HEK293 (cell line): ENCODE data around the gene HPX.

Experiments used
- CTCF ChIA-PET: fragments of 350-600 bp; formaldehyde crosslinking; extraction: SDS; loops from one replicate; lab custom pipeline; 2021; ENCODE audit warnings: antibody characterized with exemption; lab: Yijun Ruan, JAX
- POLR2A ChIA-PET: fragments of 300-600 bp; formaldehyde crosslinking; extraction: SDS; loops from one replicate; lab custom pipeline; 2020; ENCODE audit warnings: antibody characterized with exemption, inconsistent platforms; lab: Yijun Ruan, JAX
- H3K27ac ChIP-seq: fragments of 200-500 bp; sonication (Bioruptor generic); 2 replicates; pipeline ENCODE4 v1.5.1; 2014; ENCODE audit warnings: low read depth, low read length, control low read depth, inconsistent platforms; ENCODE audit errors: extremely low read depth
- H3K36me3 ChIP-seq, 2 experiments: fragments of 200-500 bp in 1 of 2; sonication (Bioruptor generic) in 1 of 2; 1 replicate in 1 of 2; 2 replicates in 1 of 2; pipeline ENCODE4 v1.5.1; 2014 to 2017; ENCODE audit warnings: inconsistent platforms in 2 of 2, low read length in 2 of 2; ENCODE audit not compliant: control insufficient read depth in 2 of 2, insufficient read depth in 1 of 2
- H3K4me1 ChIP-seq: fragments of 200-500 bp; sonication (Bioruptor generic); 2 replicates; pipeline ENCODE4 v1.5.1; 2014; ENCODE audit warnings: mild to moderate bottlenecking, low read length, inconsistent platforms; ENCODE audit not compliant: control insufficient read depth, insufficient read depth
- H3K4me3 ChIP-seq: 2 replicates; pipeline ENCODE4 v1.5.1; 2011; ENCODE audit warnings: low read depth, mild to moderate bottlenecking, control low read depth, low read length, moderate library complexity
- H3K9me3 ChIP-seq: fragments of 200-500 bp; sonication (Bioruptor generic); 2 replicates; pipeline ENCODE4 v1.5.1; 2014; ENCODE audit warnings: low read depth, low read length, inconsistent platforms; ENCODE audit not compliant: control insufficient read depth, insufficient read depth
- ATF2 ChIP-seq: fragments of 450-650 bp; formaldehyde crosslinking; IDR thresholded peaks from 2 replicates; pipeline ENCODE4 v1.5.1; 2016; ENCODE audit warnings: missing biosample characterization, missing genetic modification characterization, low read depth
- GLIS2 ChIP-seq: fragments of 450-650 bp; formaldehyde crosslinking; IDR thresholded peaks from 2 replicates; pipeline ENCODE4 v1.5.1; 2016; ENCODE audit warnings: missing biosample characterization, missing genetic modification characterization
- SALL2 ChIP-seq: fragments of 450-650 bp; formaldehyde crosslinking; IDR thresholded peaks from 2 replicates; pipeline ENCODE4 v1.5.0; 2017; ENCODE audit warnings: missing biosample characterization, mild to moderate bottlenecking, missing genetic modification characterization, borderline replicate concordance
- SP2 ChIP-seq: fragments of 450-650 bp; formaldehyde crosslinking; IDR thresholded peaks from 2 replicates; pipeline ENCODE4 v1.5.1; 2016; ENCODE audit warnings: missing biosample characterization, missing genetic modification characterization
- ZFHX2 ChIP-seq: fragments of 450-650 bp; formaldehyde crosslinking; conservative IDR thresholded peaks from 2 replicates; pipeline ENCODE4 v1.5.1; 2016; ENCODE audit warnings: missing biosample characterization, missing genetic modification characterization
- ZNF280C ChIP-seq: fragments of 450-650 bp; formaldehyde crosslinking; IDR thresholded peaks from 2 replicates; pipeline ENCODE4 v1.5.1; 2016; ENCODE audit warnings: missing biosample characterization, missing genetic modification characterization
- ZNF394 ChIP-seq: fragments of 450-650 bp; formaldehyde crosslinking; IDR thresholded peaks from 2 replicates; pipeline ENCODE4 v1.5.1; 2016; ENCODE audit warnings: missing biosample characterization, missing genetic modification characterization, mild to moderate bottlenecking, moderate library complexity, borderline replicate concordance
- ZNF416 ChIP-seq: fragments of 450-650 bp; formaldehyde crosslinking; IDR thresholded peaks from 2 replicates; pipeline ENCODE4 v1.5.1; 2016; ENCODE audit warnings: missing biosample characterization, missing genetic modification characterization
- ZNF423 ChIP-seq: fragments of 450-650 bp; formaldehyde crosslinking; IDR thresholded peaks from 2 replicates; pipeline ENCODE4 v1.5.1; 2016; ENCODE audit warnings: missing biosample characterization, missing genetic modification characterization
- ZNF529 ChIP-seq: fragments of 450-650 bp; formaldehyde crosslinking; IDR thresholded peaks from 2 replicates; pipeline ENCODE4 v1.5.1; 2017; ENCODE audit warnings: missing genetic modification characterization, missing biosample characterization; ENCODE audit not compliant: insufficient replicate concordance
- ZNF544 ChIP-seq: fragments of 450-650 bp; formaldehyde crosslinking; IDR thresholded peaks from 2 replicates; pipeline ENCODE4 v1.5.0; 2017; ENCODE audit warnings: missing biosample characterization, missing genetic modification characterization
- ZNF560 ChIP-seq: fragments of 450-650 bp; formaldehyde crosslinking; IDR thresholded peaks from 2 replicates; pipeline ENCODE4 v1.5.1; 2017; ENCODE audit warnings: missing biosample characterization, missing genetic modification characterization, borderline replicate concordance
- ZNF623 ChIP-seq: fragments of 450-650 bp; formaldehyde crosslinking; IDR thresholded peaks from 2 replicates; pipeline ENCODE4 v1.5.1; 2016; ENCODE audit warnings: missing biosample characterization, missing genetic modification characterization
- ZSCAN23 ChIP-seq: fragments of 450-650 bp; formaldehyde crosslinking; IDR thresholded peaks from 2 replicates; pipeline ENCODE4 v1.5.1; 2016; ENCODE audit warnings: missing biosample characterization, missing genetic modification characterization
- TF ChIP-seq, protein P1 (sequence below): fragments of 450-650 bp; formaldehyde crosslinking; IDR thresholded peaks from 2 replicates; pipeline ENCODE4 v1.5.1; 2016; ENCODE audit warnings: missing biosample characterization, missing genetic modification characterization
- TF ChIP-seq, protein P2 (sequence below): fragments of 450-650 bp; formaldehyde crosslinking; IDR thresholded peaks from 2 replicates; pipeline ENCODE4 v1.5.1; 2016; ENCODE audit warnings: missing biosample characterization, missing genetic modification characterization

Gene HPX

DNA sequence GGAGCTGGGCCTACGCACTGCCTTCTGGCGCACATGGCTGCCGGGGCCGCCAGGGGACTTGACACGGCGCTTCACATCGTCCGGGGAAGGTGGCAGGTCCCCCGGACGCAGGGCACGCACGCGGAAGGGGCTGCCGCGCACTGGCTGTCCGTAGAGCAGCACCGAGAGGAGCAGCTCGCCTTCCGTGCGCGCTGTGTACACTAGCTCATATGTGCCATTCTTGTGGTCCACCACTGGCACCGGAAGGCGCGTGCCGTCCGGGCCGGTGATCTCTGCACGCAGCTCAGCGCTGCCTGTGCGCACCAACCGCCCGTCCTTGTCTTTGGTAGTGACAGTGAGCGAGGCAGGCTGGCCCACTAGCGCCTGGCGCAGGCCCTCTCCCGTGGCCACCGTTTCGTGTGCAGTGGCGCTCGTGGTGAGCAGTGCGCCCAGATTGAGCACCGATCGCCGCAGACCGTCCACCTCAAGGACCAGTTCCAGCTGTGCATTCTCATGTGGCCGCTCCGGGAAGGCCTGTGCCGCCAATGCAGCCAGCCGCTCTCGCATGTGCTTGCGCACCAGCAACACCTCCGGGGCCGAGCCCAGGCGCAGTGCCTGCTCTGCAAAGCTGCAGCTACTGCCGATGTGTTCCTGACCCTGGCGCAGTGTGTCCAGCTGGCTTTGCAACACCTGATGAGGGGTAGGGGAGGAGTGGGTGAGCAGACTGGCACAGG, 15.7 kb upstream of the HPX start:
- Histone ChIP-seq H3K27ac (no peak overlapping the region), H3K9me3 (no peaks in the 10 kb centered on the region), H3K4me3 (no peak overlapping the region), H3K36me3 (peaks cover 6 to 90% of the 10 kb centered on the region in 2 experiments; a peak in 1 of 3 replicates), H3K4me1 (no peaks in the 10 kb centered on the region)
- ChIA-PET POLR2A (interaction anchor here (1.2 kb wide), 1 partner anchor 13 kb away, joined by 7 read pairs; no protein-coding TSS in a partner anchor), CTCF (interaction anchor here (0.5 to 3.3 kb wide), 3 partner anchors 12 to 182 kb away, joined by 3 to 23 read pairs (median 8); no protein-coding TSS in a partner anchor)
- no peak for TF ChIP-seq ZNF544 (tag by site-specific recombination)
- TF ChIP-seq ZNF623 (tag by site-specific recombination): no peak
- no peak for TF ChIP-seq GLIS2 (tag by site-specific recombination)
- TF ChIP-seq ATF2: no peak
- no peak for TF ChIP-seq ZSCAN23 (tag by site-specific recombination)
- no peak for TF ChIP-seq ZNF423 (tag by site-specific recombination)
- TF ChIP-seq ZFHX2: no peak
- TF ChIP-seq, protein P1, sequence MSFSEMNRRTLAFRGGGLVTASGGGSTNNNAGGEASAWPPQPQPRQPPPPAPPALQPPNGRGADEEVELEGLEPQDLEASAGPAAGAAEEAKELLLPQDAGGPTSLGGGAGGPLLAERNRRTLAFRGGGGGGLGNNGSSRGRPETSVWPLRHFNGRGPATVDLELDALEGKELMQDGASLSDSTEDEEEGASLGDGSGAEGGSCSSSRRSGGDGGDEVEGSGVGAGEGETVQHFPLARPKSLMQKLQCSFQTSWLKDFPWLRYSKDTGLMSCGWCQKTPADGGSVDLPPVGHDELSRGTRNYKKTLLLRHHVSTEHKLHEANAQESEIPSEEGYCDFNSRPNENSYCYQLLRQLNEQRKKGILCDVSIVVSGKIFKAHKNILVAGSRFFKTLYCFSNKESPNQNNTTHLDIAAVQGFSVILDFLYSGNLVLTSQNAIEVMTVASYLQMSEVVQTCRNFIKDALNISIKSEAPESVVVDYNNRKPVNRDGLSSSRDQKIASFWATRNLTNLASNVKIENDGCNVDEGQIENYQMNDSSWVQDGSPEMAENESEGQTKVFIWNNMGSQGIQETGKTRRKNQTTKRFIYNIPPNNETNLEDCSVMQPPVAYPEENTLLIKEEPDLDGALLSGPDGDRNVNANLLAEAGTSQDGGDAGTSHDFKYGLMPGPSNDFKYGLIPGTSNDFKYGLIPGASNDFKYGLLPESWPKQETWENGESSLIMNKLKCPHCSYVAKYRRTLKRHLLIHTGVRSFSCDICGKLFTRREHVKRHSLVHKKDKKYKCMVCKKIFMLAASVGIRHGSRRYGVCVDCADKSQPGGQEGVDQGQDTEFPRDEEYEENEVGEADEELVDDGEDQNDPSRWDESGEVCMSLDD: no peak
- no peak for TF ChIP-seq ZNF416
- no peak for TF ChIP-seq ZNF529 (tag by site-specific recombination)
- TF ChIP-seq, protein P2, sequence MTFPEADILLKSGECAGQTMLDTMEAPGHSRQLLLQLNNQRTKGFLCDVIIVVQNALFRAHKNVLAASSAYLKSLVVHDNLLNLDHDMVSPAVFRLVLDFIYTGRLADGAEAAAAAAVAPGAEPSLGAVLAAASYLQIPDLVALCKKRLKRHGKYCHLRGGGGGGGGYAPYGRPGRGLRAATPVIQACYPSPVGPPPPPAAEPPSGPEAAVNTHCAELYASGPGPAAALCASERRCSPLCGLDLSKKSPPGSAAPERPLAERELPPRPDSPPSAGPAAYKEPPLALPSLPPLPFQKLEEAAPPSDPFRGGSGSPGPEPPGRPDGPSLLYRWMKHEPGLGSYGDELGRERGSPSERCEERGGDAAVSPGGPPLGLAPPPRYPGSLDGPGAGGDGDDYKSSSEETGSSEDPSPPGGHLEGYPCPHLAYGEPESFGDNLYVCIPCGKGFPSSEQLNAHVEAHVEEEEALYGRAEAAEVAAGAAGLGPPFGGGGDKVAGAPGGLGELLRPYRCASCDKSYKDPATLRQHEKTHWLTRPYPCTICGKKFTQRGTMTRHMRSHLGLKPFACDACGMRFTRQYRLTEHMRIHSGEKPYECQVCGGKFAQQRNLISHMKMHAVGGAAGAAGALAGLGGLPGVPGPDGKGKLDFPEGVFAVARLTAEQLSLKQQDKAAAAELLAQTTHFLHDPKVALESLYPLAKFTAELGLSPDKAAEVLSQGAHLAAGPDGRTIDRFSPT (tag by site-specific recombination): no peak
- TF ChIP-seq SP2 (tag by site-specific recombination): no peak
- no peak for TF ChIP-seq SALL2 (tag by site-specific recombination)
- TF ChIP-seq ZNF394: no peak
- no peak for TF ChIP-seq ZNF560 (tag by site-specific recombination)
- no peak for TF ChIP-seq ZNF280C (tag by site-specific recombination)
